Adrenal gland (tissue), 5 donors: ENCODE results near the gene NR1H2.

ENCODE experiments used
- CTCF ChIP-seq, 6 experiments: fragments of 450-650 bp in 4 of 6; fragments of 200-600 bp in 2 of 6; sonication (generic) in 1 of 6; IDR thresholded peaks; 1 replicate in 5 of 6; 2 replicates in 1 of 6; pipeline versions ENCODE4 v1.5.1 to v1.8.0; 2016 to 2021; ENCODE audit warnings: antibody characterized with exemption in 6 of 6, mild to moderate bottlenecking in 2 of 6, moderate library complexity in 1 of 6
- POLR2A ChIP-seq, 2 donors: fragments of 450-650 bp; IDR thresholded peaks; one replicate each; pipeline ENCODE4 v1.6.1; 2017; ENCODE audit warnings: antibody characterized with exemption in 2 of 2, mild to moderate bottlenecking in 2 of 2, moderate library complexity in 1 of 2
- donor health status: DM: no; HTN: no; CAD: no.

DNA sequence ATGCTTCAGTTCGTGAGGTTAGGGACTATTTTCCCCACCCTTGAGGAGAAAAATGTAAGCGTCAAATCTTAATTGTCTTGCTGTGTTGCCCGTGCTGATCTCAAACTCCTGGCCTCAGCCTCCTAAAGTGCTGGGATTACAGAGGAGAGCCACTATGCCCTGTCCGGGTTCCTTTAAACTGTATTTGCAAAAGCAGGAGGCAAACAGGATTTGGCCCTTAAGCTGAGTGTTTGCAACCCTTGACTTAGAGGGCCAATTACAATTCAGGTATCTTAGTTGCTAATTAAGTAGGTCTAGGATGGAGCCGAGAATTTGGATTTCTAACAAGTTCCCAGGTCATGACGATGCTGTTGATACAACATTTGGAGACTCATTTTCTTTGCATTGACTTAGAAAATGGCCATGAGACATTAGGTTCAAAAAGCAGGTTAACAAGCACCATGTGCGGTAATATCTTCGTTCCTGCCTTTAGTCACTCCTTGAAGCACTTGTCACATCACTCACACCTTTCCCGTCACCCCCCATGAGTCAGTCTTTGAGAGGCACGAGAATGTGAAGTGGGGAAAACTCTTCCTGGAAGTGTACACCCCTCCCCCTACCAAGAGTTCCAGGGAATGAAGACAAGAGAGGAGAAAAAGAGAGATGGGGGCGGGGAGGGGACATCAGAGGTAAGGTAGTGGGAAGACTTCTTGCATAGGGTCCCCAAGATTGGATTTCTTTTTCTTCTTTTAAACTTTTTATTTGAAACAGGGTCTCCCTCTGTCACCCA lies 13.4 kb upstream of the NR1H2 start:
- TF ChIP-seq CTCF (IDR thresholded peaks at IDR 0.05) (no peak), POLR2A (IDR thresholded peaks at IDR 0.05) (no peak)
